ENCODE results near the gene DMD.

DMD gene

DNA sequence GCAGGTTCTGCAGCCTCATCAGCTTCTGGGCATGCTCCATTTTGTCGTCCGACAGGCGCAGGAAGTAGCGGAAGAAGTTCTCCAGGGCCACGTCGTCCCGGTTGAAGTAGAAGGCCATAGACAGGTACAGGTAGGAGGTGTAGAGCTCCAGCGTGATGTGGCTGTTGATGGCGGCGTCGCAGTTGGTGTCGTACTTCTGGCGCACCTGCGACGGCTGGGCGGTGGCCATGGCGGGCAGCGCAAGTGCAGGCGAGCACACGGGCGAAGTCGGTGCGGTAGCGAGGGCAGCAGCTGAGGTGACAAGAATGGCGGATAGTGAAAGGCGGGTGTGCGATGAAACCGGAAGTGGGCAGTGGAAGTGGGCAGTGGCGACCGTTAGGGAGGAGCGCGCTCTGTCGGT lies 2139.6 kb downstream of the DMD start, which contains the start of gene FTHL17:
TSS of gene FTHL17 (minus strand) at position 317 of the 400 bp plus-strand sequence. CDS start at position 229, 88 bp downstream.
- no peak within 1 kb of the TSS for H3K27ac ChIP-seq
- TF ChIP-seq, protein P1, sequence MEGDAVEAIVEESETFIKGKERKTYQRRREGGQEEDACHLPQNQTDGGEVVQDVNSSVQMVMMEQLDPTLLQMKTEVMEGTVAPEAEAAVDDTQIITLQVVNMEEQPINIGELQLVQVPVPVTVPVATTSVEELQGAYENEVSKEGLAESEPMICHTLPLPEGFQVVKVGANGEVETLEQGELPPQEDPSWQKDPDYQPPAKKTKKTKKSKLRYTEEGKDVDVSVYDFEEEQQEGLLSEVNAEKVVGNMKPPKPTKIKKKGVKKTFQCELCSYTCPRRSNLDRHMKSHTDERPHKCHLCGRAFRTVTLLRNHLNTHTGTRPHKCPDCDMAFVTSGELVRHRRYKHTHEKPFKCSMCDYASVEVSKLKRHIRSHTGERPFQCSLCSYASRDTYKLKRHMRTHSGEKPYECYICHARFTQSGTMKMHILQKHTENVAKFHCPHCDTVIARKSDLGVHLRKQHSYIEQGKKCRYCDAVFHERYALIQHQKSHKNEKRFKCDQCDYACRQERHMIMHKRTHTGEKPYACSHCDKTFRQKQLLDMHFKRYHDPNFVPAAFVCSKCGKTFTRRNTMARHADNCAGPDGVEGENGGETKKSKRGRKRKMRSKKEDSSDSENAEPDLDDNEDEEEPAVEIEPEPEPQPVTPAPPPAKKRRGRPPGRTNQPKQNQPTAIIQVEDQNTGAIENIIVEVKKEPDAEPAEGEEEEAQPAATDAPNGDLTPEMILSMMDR (conservative IDR thresholded peaks at IDR 0.05) = no peak

DNA sequence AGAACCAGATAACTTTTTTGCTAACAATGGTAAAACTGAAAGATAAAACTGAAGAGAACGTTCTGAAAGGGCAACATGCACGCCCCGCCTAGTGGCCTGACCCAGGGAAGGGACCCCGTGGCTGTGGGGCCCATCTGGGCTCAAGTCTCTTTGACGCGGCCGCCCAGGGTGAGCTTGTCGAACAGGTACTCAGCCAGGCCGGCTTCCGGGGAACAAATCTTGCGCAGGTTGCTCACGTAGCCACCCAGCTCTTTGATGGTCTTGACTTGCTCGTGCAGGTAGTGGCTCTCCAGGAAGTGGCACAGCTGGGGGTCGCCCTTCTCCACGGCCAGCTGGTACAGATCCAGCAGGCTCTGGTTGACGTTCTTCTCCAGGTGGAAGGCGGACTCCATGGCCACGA lies 2140.1 kb downstream of the DMD start:
- TF ChIP-seq, protein P1 (conservative IDR thresholded peaks at IDR 0.05) = no peak
- no peak overlapping the region for H3K27ac ChIP-seq

DNA sequence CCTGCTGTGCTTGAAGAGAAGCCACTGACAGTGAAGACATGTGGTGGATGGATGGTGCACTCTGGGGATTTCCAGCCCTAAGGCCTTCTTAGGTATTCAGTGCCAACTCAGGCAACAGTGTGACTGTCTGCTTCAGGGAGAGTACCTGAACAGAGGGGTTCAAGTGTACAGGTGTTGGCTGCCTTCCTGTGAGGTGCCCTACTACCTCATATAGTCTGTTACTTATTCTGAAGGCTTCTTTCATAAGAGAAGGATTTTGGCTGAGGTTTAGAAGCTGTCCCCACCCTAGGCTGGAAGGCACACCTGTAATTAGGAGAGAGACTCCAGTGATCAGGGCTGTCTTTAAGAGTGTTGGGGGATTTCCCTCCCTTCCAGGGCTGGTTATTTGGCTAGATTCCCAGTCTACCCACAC lies 2141.3 kb downstream of the DMD start:
- no peak overlapping the region for H3K27ac ChIP-seq
- TF ChIP-seq, protein P1 (conservative IDR thresholded peaks at IDR 0.05) = no peak

Measured in VCaP (cell line).